Stimulated activated CD8-positive, alpha-beta memory T cell treated with anti-CD3 and anti-CD28 coated beads, Interleukin-2, amount 100 ng/mL, for 48 hours (primary cell): ENCODE results near the gene METTL23.
"Not testable (repeated sequence)": the region's sequence is repeated elsewhere in the genome, so short reads cannot be mapped to it uniquely, and the experiment has no call there.

Experiments
- DNase-seq, 2 donors: peaks; one replicate each; pipeline ENCODE4 v3.0.0-alpha.2; 2020; ENCODE audit warnings: low read depth in 2 of 2

Gene METTL23

DNA sequence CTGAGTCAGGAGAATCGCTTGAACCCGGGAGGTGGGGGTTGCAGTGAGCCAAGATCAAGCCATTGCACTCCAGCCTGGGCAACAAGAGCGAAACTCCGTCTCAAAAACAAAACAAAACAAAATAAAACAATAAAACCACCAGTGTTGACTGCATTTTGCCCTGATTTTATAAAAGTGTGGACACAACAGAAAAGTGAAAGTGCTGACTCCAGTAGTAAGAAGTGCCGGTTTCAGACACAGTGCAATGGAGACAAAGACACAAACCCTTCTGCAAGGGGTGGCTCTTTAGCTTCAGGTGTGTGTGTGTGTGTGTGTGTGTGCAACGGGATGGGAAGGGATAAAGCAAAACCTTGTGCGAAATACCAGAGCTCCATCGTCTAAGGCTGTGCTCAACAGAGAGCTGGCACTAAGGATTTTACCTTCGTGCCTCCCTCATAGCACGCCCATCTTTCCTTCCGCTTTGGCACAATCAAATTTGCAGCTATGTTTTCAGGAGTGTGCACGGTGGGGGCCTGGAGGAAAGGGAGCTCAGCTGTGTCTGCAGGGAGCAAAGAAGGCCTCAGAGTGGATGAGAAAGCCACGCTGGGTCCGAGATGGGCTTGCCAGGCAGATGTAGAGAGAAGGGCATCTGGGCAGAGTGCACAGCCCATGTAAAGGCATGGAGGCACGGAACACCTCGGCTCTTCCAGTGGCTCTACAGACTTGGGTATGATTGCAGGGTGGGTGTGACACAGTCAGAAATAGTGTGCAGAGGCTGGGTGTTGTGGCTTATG lies 31.4 kb upstream of the METTL23 start:
- no peak for DNase-seq

DNA sequence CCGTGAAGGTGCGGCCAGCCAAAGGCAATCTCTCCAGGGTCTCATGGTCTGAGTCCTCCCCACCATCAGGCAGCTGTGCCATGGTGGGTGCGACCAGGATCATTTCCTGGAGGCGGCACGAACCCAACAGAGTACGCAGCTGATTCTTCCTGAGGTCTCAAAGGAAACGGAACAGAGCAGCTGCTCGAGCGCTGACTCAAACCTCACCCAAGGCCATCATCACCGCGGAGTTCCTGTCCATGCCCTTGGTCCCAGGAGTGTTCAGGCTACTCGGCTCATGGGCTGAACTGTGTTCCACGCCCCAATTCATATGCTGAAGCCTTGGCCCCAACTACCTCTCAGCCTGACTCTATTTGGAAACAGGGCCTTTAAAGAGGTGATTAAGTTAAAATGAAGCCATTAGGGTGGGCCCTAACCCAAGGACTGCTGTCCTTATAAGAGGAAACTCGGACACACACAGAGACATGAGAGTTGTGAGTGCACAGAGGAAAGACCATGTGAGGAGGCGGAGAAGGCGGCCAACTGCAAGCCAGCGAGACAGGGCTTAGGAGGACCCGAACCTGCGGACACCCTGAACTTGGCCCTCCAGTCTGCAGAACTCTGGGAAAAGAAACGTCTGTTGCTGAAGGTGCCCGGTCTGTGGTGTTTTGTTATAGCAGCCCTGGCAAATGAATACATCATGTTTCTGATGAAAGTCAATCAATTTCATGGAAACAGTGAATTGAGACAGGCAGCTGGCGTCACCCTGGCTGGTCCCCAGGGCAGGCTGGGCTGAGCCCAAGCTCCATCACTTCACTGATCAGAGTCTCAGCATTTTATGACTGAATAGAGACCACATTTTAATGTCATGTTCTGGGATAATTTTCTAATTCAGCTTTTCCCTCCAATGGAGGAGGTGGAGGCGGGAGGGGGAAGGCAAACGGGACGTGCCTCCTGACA lies 29.6 kb upstream of the METTL23 start:
- DNase-seq: no peak

DNA sequence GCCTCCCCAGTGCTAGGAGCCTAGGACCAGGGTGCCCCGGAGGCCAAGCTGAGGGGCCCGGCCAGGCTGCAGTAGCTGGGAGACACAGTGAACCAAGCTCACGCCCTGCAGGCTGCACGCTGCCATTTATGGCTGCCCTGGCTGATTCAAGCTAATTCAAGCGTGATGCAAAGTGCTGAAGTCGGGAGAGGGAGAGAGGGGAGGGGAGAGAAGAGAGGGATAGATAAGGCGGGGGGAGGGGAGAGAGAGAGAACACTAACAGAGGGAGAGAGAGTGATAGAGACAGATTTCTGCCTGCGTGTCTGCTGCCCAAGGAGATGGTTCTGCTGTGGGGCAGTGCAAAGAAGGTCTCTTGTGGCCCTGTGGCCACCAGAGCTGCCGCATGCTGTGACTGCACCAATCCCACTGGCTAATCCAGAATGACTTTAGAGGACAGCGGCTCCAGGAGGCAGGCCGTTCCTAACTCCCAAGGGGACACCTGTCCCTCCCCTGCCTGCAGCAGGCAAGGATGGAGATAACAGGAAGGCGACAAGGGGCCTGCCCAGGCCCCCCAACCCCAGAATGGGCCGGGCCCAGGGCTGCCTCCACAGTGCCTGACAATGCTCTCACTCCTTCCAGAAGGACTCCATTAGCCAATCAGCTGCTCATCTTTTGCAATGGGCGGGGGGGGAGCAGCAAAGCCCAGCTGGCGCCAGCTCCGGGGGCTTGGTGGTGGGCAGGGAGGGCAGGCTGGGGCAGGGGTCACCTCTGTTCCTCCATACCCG lies 28.8 kb upstream of the METTL23 start:
- DNase-seq: no peak

DNA sequence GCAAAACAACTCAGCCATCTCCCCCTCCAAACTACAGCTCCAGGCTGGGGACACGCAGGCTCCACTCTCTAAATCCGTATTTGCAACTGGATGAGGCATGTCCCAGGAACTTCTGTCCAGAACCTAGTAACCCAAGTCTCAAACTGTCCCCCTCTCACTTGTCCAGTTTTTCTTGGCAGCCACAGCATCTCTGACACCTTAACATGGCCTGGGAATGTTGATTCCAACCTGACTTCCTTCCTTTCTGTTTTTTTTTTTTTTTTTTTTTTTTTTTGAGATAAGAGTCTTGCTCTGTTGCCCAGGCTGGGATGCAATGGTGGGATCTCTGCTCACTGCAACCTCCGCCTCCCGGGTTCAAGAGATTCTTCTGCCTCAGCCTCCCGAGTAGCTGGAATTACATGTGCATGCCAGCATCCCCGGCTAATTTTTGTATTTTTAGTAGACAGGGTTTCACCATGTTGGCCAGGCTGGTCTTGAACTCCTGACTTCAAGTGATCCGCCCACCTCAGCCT lies 28.1 kb upstream of the METTL23 start:
- DNase-seq: not testable (repeated sequence)

DNA sequence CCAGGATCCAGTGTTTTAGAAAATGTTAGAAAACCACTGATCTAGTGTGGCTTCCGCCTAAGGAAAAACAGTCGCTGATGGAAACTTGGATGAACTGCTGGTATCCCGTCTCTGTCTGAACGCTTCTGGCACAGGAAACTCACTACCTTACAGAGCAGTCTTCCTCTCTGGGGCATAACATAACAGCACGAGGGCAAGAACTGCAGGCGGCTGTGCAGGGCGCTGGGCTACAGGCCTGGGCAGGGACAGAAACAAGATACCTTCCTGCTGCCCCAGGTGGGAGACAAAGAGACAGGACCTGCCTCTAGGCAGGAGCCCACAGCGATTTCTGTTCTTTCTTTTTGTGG lies 26.4 kb upstream of the METTL23 start:
- no peak for DNase-seq

DNA sequence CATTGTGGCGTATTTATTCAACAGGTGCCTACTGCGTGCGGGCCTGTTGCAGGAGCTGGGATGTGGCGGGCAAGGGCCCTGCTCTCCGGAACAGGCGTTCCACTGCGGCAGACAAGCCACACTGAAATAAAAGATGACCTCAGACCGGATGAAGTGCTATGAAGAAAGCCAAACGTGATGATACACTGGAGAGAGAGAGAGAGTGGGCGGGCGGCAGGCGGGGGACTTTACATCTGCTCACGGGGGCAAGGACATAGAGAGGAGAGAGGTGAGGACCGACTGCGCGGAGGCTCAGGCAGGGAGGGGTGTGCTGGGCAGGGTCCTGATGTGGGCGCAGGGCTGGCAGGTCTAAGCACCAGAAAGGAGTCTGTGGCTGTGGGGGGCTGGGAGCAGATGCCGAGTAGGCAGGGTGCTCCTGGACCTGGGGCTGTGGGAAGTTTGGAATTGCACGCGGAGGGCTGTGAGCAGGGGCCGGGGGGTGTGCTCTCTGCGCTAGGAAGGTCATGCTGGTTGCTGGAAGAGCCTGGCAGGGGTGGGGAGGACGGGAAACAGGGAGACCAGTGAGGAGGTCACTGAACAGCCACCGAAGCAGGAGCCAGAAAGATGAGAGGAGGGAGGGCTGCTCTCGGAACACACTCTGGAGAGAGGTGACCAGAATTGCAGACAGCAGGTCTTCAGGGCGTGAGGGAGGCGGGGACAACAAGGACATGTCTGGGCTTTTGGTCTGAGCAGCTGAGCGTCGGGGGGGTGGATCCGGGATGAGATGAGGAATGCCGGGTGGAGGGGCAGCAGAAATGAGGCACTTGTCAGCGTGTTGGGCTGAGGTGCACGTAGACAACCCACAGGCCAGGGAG lies 25.8 kb upstream of the METTL23 start:
- no peak for DNase-seq

DNA sequence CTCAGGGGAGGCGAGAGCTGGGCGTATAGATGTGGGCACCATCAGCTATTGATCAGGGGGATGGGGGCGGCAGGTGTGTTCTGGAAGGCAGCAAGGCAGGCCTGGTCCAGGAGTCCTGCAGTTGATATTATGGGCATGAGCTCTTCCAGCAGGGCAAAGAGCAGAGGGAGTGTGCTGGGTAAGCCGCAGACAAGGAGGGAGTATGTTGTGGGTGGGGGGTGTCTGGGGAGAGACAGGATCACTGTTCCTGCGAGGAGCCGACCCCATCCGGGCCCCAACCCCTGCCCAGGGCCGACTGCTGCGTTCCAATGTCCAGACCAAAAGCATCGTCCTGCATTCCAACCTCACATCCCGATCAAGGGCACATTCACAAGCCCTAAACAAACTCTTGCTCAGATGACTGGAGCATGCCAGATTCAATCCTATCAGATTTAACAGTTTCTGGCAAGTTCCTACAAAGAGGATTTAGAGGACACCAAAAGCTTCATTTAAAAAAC lies 25.1 kb upstream of the METTL23 start:
- DNase-seq: no peak

DNA sequence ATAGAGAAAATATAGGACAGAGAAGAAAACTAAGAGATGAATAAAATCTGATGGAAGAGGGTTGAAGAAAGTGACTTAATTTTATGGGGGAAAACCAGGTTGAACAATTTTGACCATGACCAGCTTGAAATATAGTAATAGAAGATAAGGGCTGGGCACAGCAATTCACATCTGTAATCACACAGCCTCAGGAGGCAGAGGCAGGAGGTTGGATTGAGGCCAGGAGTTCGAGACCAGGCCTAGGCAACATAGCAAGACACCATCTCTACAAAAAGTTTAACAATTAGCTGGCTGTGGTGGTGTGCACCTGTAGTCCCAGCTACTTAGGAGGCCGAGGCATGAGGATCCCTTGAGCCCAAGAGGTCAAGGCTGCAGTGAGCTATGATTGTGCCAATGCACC lies 24.6 kb upstream of the METTL23 start:
- DNase-seq: no peak

DNA sequence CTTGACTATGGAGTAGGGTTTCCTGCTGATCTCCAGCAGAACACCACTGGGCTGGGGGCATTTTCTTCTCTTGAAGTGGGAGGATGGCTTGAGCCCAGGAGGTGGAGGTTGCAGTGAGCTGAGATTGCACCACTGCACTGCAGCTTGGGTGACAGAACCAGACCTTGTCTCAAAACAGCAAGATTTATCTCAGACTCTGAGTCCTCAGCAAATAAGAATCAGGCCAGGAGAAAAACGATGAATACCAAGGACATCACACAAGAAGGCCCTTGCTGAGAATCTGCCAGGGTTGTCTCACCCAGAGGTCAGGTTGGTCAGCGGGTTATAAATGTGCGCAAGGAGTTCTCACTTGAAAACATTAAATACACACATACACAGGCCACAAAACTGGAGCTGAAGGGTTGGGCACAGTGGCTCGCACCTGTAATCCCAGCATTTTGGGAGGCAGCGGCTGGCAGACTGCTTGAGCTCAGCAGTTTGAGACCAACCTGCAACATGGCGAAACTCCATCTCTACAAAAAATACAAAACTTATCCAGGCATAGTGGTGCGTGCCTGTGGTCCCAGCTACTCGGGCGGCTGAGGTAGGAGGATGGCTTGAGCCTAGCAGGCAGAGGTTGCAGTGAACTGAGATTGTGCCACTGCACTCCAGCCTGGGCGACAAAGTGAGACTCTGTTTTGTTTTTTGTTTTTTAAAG lies 23.6 kb upstream of the METTL23 start:
- no peak for DNase-seq

DNA sequence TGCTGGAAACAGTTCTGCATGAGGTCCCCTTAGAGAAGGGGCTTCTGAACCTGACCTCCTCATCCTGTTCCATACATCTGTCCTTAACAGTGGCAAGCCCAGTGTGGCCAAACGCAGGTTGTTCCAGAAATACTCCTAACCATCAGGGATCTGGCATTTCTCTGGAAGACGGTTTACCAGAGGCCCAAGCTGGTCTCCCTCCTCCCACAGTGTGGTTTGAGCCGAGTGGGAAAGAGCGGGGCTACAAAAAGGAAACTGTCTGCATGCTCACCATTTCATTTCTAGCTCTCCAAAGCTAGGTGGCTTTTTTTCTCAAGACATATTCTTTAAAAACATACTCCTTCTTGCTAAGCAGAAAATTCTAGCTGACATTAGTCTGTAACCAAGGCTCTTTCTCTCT lies 21.8 kb upstream of the METTL23 start:
- no peak for DNase-seq

DNA sequence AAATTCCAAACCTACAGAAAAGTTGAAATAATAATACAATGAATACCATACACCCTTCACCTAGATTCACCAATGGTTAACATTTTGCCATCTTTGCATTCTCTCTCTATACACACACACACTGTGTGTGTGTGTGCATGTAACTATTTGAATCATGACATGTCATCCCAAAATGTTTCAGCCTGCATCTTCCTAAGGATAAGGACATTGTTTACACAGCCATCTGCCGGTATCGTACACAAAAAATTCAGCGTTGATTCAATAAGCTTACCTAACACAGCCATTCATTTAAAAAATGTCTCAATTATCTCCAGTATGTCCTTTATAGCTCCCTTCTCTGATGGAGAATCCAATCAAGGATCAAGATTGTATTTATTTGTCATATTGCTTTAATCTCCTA lies 19.8 kb upstream of the METTL23 start:
- no peak for DNase-seq

DNA sequence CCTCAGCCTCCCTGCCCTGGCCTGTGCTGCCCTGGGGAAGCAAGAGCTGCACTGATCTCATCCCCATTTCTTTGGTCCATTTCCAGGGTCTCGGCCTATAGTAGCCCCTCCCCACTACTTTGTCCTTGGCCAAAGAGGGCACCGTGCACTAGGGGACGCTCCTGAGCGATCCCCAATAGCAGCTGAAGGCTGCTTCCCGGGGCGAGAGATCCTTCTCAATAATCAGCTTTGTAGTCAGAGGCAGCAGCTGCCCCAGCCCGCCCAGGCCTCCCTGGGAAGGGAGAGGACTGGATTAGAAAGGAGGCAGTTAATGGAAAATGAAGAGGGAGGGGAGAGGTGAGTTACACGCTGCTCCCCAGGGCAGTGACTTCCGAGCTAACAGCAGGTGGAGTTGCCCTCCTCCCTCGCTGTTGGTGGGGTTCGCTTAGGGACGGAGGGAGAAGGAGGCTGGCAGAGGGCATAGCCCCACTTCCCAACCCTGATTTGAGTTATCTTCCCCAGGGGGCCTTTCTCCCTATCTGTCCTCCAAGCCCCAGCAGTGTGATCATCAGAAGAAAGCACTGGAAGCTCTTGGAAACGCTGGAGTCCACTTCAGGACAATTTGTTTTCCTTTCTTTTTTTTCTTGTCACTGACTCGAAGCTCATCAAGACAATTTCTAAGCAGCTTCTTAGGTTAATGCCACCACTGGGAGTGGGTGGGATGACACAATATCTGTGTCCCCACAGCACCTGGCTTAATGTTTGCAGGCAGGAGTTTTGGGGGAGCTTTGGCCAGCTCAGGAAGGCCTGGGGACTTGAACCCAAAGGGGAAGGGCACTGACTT lies 18.4 kb upstream of the METTL23 start:
- no peak for DNase-seq

DNA sequence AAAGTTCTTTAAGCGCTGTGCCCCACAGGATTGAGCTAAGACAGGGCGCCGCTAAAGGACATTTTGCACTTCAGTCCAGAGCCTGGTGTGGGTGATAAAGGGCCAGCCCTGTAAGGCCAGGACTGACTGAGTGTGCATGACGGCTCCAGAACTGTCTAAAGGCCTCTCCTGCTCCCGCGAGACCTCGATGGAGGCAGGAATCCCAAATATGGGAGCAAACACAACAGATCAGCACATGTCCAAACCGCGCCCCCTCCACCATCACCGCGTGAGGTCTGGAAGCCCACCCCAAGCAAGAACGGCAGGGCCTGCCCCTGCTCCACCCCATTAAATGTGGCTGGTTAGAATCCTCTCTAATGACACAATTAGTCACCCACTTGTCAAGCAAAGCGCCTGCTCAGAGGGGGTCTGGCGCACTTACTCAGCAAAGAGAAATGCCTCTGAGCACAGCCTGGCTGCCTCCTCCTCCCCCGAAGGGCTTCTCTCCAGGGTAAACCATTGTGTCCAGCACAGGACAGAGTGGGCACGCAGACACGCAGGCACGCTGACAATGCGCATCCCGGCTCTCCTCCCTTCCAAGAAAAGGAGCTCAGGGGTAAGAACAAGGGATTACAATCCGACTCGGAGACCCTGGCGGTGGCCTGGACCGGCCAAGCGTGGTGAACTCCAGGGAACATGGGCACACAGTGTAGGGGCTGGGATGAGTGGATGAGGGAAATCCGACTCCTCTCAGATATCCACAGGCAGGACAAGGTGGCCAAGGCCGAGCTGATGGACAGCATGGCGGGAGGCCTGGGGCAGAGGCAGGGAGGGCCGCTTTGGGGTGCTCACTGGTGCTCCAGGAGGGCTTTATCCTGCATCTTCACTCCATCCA lies 17.3 kb upstream of the METTL23 start:
- no peak for DNase-seq

DNA sequence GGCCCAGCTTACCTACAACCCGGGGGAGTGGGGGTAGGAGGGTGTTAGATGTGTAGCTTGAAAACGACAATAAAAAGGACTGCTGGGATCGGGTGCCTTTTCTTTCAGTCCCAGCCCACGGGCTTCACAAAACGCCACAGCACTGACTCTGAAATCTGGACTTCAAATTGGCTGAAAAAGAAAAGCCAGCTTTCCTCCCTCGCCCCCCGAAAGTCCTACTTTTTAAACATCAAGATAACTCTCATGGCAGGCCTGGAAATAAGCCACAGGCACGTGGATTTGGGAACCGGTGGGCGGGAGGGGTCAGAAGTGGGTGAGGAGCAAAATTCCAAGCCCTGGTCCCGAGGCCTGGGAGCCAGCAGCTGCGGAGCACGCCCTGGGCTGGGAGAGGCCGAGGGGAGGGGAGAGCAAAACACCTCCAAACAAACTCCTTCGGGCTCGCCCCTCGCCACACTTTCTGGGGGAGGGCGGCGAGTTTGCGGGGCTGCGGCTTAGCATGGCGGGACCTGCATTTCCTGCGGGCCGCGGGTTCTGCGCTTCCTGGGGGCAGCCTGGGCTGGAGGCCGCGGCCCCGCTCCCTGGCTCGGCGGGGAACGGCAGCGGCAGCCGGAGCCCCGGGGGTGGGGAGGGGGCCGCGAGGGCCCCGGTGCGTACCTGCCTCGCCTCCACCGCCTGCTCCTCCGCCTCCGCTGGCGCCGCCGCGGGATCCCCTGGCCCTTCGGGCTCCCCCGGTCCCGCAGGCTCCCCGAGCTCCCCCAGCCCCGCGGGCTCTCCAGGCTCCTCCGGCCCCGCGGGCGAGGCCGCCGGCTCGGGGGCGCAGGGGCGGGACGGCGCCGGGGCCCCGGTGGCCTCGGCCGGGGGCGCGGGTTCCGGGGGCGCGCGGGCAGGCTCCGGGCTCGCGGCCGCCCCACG lies 16.4 kb upstream of the METTL23 start:
- not testable (repeated sequence) for DNase-seq

DNA sequence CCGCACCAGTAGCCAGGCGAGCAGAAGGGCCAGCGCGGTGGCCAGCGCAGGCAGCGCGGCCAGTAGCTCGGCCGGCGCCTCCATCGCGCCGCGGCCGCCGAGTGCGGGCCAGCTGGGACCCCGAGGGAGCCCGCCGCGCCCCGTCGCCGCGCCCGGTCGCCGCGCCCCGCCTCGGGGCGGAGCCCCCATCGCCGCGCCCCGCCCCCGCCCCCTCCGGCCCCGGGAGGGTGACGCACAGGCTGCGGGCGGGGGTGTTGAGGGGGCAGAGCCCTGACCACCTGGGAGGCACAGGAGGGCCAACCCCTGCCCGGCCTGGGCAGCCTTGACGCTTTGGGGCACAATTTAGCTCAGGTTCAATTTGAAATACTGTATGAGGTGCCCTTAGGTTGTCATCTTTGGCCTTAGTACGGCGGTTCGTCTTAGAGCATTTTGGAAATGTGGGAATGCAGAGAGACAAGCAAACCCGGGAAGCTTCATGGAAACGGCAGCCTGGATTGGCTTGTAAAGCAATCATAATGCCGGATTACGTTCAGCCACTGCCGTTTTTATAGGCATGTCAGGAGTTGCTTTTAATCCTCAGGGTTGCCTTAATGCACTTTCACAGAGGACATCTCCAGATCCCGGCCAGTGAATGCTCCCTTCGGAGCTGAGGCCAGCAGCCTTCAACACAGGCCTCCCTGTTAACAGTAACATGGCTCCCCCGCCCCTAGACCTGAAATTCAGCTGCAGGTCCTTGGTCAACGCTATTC lies 15.6 kb upstream of the METTL23 start, which contains the start of gene MXRA7:
MXRA7 (minus strand) TSS at position 103 of the 749 bp plus-strand sequence; CDS start at position 84, 19 bp downstream.
- peak; percentile 54 to 60 for DNase-seq

DNA sequence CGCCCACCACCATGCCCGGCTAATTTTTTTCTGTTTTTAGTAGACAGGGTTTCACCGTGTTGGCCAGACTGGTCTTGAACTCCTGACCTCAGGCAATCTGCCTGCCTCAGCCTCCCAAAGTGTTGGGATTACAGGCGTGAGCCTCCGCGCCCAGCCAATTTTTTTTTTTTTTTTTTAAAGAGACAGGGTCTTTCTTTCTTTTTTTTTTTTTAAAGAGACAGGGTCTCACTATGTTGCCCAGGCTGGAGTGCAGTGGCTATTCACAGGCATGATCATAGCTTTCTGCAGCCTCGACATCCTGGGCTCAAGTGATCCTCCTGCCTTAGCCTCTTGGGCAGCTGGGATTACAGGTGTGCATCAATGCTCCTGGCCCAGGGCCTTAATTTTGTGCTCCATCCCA lies 14.3 kb upstream of the METTL23 start:
- not testable (repeated sequence) for DNase-seq
